HPDE6-E6E7 (cell line): Measurements from ENCODE around the gene BEND7.
"Not testable (repeated sequence)": the region's sequence is repeated elsewhere in the genome, so short reads cannot be mapped to it uniquely, and the experiment has no call there.

Experiments
- DNase-seq: peaks from one replicate; pipeline ENCODE4 v3.0.0; 2011; ENCODE audit warnings: missing footprints; ENCODE audit errors: extremely low spot score

Gene BEND7

GRCh38 chr10:13481690-13482089 is 47.1 kb downstream of the BEND7 start:
- DNase-seq = no peak

- peak; percentile 2 for DNase-seq
These were observed 53.7 kb downstream of the BEND7 start for GRCh38 chr10:13475124-13475523.

DNA sequence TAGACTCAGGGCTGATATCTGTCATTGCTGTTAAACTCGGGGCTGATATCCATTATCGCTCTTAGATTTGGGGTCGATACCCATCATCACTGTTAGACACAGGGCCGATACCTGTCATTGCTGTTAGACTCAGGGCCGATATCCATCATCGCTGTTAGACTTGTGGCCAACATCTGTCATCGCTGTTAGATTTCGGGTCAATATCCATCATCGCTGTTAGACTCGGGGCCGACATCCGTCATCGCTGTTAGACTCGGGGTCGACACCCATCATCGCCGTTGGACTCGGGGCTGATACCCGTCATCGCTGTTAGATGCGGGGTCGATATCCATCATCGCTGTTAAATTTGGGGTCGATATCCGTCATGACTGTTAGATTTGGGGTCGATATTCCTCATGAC is 54.8 kb downstream of the BEND7 start:
- DNase-seq = no peak

DNA sequence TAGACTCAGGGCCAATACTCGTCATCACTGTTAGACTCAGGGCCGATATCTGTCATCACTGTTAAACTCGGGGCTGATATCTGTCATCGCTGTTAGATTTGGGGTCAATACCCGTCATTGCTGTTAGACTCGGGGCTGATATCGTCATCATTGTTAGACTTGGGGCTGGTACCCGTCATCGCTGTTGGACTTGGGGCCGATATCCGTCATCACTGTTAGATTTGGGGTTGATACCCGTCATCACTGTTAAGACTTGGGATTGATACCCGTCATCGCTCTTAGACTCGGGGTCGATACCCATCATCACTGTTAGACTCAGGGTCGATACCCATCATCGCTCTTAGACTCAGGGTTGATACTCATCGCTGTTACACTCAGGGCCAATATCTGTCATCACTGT is 56.5 kb downstream of the BEND7 start:
- no peak for DNase-seq

- no peak for DNase-seq
These were observed 58.5 kb downstream of the BEND7 start for GRCh38 chr10:13470270-13470669.

DNA sequence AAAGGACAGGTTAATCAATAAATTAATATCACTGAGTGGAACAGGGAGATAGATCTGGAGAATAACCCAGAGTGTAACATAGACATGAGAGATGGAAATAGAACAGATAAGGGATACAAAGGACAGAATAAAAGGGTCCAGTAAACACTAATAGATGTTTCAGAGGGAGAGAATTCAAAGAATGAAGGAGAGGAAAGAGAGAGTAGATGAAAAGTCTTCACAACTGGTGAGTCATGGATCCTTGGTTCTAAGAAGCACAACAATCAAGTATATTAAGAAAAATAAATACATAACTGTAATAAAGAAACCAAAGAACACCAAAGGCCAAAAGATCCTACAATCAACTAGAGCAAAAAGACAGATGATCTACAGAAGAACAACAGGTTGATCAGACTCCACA is 66.3 kb downstream of the BEND7 start:
- DNase-seq = no peak

GRCh38 chr10:13458687-13459012 is 70.2 kb downstream of the BEND7 start:
- DNase-seq = no peak

DNA sequence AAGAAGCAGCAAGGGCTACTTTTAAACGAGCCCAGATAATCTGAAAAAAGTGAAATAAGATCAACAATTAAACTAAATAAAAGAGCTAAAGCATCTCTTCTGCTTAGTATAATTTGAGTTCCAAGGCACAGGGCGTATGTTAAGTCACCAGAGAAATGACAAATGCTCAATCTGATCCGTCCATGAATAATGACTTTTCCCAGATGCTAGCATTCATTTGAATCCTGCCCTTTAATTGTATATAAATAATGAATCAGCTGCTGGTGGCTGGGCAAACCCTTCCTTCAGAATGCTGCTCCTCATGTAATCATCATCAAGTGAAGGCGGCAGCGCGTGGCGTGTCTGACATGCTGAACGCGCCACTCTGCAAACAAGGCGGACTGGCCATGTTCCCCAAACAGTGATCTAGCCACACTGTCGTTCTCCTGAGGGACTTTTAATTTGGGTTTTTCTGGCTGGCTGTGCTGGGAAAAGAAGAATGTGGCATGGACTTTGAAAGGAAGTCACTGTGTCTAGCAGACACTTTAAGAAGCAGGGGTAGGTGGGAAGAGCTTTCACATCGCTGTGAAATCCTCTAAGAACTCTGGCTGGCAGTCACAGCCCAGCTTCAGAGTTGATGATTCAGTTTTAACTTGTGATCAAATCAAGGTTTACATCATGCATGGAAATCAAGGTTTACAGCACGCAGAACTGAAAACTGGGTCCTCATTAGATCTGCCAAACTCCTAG is 70.7 kb downstream of the BEND7 start:
- no peak for DNase-seq

DNA sequence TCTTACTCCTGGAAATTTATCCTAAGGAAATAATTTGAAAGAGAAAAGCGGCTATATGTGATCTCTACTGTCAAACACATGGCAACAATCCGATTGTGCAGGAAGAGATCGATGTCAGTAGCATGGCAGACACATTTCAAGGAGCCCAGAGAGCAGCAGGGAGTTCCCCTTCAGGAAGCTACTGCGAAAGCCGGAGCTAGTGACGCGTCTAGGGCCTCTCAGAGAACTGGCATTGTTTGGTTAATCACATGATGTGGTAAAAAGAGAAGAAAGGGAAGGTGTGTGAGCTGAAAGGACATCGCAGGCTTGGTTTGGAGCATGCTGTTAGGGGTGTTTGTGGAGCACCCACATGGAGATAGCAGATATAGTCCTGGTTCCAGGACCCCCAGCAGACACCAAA is 74.9 kb downstream of the BEND7 start:
- no peak for DNase-seq

- DNase-seq = peak; percentile 39
These were observed 78.7 kb downstream of the BEND7 start for GRCh38 chr10:13450069-13450468.

DNA sequence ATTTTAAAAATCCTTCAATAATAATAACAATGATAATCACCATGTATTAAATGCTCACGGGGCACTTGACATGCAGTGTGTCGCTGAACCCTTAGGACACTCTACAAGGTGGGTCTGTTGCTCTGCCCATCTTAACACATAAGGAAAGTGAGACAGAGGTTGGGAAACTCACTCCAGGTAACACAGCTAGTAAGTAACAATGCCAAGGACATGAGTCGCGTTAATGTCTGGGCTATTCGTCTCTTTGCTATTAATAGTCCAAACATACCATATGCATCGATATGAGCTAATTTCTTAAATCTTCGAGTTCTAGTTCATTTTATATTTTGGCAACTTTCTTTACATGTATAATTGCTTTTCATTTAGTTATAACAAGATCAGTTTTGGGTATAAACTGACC is 79.5 kb downstream of the BEND7 start:
- DNase-seq = no peak

DNA sequence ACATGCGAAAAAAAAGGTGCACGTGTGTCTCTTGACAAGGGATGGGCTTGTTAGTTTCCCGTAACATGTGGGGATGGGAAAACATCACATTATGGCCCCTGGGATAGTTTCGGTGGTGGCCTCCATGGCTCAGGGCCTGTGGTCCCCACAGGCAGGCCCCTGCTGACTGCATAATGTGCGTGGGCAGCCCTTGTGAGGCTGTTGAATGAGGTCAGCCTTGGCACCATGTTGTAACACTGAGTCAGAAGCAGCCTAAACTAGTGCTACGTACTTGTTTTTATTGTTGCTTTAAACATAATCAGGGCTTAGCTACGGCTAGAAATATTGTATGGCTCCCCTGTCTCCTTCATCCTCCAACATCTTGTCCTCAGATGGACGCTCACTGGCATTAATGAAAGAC is 80.6 kb downstream of the BEND7 start:
- no peak for DNase-seq

DNA sequence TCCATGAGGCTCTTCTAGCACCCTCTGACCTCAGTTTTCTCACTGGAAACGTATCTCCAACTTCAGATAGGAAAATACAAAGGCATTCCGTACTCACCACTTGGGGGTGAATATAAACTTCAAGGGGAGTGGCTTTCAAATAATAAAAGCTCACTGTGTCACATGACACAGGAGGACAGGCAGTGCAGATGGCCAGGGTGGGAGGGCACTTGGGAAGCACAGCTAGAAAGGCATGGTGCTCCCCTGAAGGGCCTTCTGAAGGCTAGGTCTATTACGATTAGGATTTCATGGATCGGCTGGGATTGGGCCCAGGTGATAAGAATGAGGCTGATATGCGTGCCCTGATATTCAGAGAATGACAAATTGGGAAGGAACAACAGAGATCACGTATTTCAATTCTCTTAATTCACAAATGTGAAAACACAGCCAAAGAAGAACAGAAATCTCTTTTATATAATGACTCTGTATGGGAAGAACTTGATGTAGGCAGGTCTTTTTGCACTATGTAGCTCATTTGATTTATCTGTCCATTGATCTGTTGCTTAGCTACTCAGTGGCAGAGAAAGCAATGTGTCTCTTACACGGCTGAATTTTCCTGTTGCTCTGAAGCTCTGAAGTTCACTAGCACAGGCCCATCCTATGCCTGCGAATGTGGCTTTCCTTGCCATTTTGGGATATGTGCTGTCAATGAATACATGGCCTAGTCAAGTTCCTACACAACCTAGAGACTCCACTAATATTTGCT is 83.0 kb downstream of the BEND7 start:
- no peak for DNase-seq

DNA sequence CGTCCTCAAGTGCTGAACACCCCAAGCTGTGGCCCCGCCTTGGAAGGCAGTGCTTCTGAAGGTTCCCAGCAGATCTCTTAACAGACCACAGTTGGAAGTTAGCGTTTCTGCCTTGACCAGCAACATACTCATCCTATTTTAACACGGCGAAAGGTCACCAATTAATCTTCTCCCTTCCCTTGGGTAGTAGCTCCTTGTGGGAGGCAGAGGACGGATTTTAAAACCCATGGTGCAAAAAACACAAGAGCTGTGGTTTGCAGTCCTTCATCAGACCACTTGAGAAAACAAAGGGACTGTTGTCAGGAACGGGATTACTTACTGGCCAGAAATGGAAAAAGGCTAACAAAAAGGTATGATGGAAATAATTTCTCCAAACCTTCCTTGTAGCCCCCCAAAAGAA is 87.3 kb downstream of the BEND7 start:
- no peak for DNase-seq

- peak; percentile 11 for DNase-seq
These were observed 88.4 kb downstream of the BEND7 start for GRCh38 chr10:13440185-13441061.

GRCh38 chr10:13439313-13440184 is 89.3 kb downstream of the BEND7 start:
- DNase-seq = no peak

GRCh38 chr10:13437026-13437555 is 91.7 kb downstream of the BEND7 start:
- no peak for DNase-seq

DNA sequence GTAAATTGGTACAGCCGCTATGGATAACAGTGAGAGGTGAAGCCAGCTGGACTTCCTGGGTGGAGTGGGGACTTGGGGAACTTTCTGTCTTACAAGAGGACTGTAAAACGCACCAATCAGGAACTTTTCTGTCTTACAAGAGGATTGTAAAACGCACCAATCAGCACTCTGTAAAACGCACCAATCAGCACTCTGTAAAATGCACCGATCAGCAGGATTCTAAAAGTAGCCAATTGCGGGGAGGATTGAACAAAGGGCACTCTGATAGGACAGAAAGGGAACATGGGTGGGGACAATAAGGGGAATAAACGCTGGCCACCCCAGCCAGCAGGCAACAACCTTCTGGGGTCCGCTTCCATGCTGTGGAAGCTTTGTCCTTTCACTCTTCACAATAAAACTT is 100.9 kb downstream of the BEND7 start:
- DNase-seq = not testable (repeated sequence)

GRCh38 chr10:13425397-13425796 is 103.4 kb downstream of the BEND7 start:
- no peak for DNase-seq

- no peak for DNase-seq
These were observed 106.0 kb downstream of the BEND7 start for GRCh38 chr10:13422800-13423199.

- no peak for DNase-seq
These were observed 107.4 kb downstream of the BEND7 start for GRCh38 chr10:13421382-13421917.
